Measurements from ENCODE around the gene SQOR.

Gene SQOR

GRCh38 chr15:45634432-45635190 is at the start of gene SQOR:
Gene SQOR (plus strand): TSS chr15:45635029. CDS start chr15:45658924, 23,895 bp downstream.
- Histone ChIP-seq H3K36me3 (ENCODE audit: control insufficient read depth in 2 of 2, insufficient read depth in 2 of 2, low read length in 2 of 2) (no peaks in the 10 kb centered on the region), H3K4me1 (ENCODE audit: control insufficient read depth in 2 of 2, insufficient read depth in 2 of 2, low read length in 2 of 2) (peaks cover 34 to 36% of the 10 kb centered on the region in 2 donors), H3K27ac (ENCODE audit: low read depth in 2 of 2, low read length in 2 of 2) (peak within 1 kb of the TSS; percentile 95 to 98), H3K9ac (ENCODE audit: low read depth in 1 of 2, low read length in 2 of 2) (peak within 1 kb of the TSS; percentile 95 to 98), H3K9me3 (ENCODE audit: control insufficient read depth in 2 of 2, low read length in 2 of 2) (no peaks in the 10 kb centered on the region), H3K4me3 (ENCODE audit: low read length in 2 of 2) (peak within 1 kb of the TSS; percentile 94 to 97), H3K27me3 (ENCODE audit: control insufficient read depth in 2 of 2, insufficient read depth in 2 of 2, low read length in 2 of 2) (no peaks in the 10 kb centered on the region)

- H3K9me3 ChIP-seq (ENCODE audit: control insufficient read depth in 2 of 2, low read length in 2 of 2): no peaks in the 10 kb centered on the region
- no peak overlapping the region for H3K27ac ChIP-seq (ENCODE audit: low read depth in 2 of 2, low read length in 2 of 2)
- no peak overlapping the region for H3K9ac ChIP-seq (ENCODE audit: low read depth in 1 of 2, low read length in 2 of 2)
- H3K4me3 ChIP-seq (ENCODE audit: low read length in 2 of 2): no peak overlapping the region
- H3K27me3 ChIP-seq (ENCODE audit: control insufficient read depth in 2 of 2, insufficient read depth in 2 of 2, low read length in 2 of 2): no peaks in the 10 kb centered on the region
- no peaks in the 10 kb centered on the region for H3K36me3 ChIP-seq (ENCODE audit: control insufficient read depth in 2 of 2, insufficient read depth in 2 of 2, low read length in 2 of 2)
- peaks cover 15 to 24% of the 10 kb centered on the region in 2 donors for H3K4me1 ChIP-seq (ENCODE audit: control insufficient read depth in 2 of 2, insufficient read depth in 2 of 2, low read length in 2 of 2)
Measured at GRCh38 chr15:45585069-45585791, 49.6 kb upstream of the SQOR start.

- Histone ChIP-seq H3K9me3 (ENCODE audit: control insufficient read depth in 2 of 2, low read length in 2 of 2) (no peaks in the 10 kb centered on the region), H3K4me3 (ENCODE audit: low read length in 2 of 2) (peak overlapping the region; percentile 95 to 98), H3K9ac (ENCODE audit: low read depth in 1 of 2, low read length in 2 of 2) (peak overlapping the region; percentile 98 to 99), H3K4me1 (ENCODE audit: control insufficient read depth in 2 of 2, insufficient read depth in 2 of 2, low read length in 2 of 2) (peaks cover 15 to 24% of the 10 kb centered on the region in 2 donors), H3K27ac (ENCODE audit: low read depth in 2 of 2, low read length in 2 of 2) (peak overlapping the region; percentile 99 to 100), H3K36me3 (ENCODE audit: control insufficient read depth in 2 of 2, insufficient read depth in 2 of 2, low read length in 2 of 2) (no peaks in the 10 kb centered on the region), H3K27me3 (ENCODE audit: control insufficient read depth in 2 of 2, insufficient read depth in 2 of 2, low read length in 2 of 2) (no peaks in the 10 kb centered on the region)
Measured at GRCh38 chr15:45586125-45586524, 48.7 kb upstream of the SQOR start.

GRCh38 chr15:45586601-45587094 is 48.2 kb upstream of the SQOR start:
- Histone ChIP-seq H3K27me3 (ENCODE audit: control insufficient read depth in 2 of 2, insufficient read depth in 2 of 2, low read length in 2 of 2) (no peaks in the 10 kb centered on the region), H3K9me3 (ENCODE audit: control insufficient read depth in 2 of 2, low read length in 2 of 2) (no peaks in the 10 kb centered on the region), H3K36me3 (ENCODE audit: control insufficient read depth in 2 of 2, insufficient read depth in 2 of 2, low read length in 2 of 2) (no peaks in the 10 kb centered on the region), H3K27ac (ENCODE audit: low read depth in 2 of 2, low read length in 2 of 2) (peak overlapping the region; percentile 99 to 100), H3K4me1 (ENCODE audit: control insufficient read depth in 2 of 2, insufficient read depth in 2 of 2, low read length in 2 of 2) (peaks cover 15 to 24% of the 10 kb centered on the region in 2 donors), H3K9ac (ENCODE audit: low read depth in 1 of 2, low read length in 2 of 2) (peak overlapping the region; percentile 98 to 99), H3K4me3 (ENCODE audit: low read length in 2 of 2) (peak overlapping the region; percentile 95 to 98)

GRCh38 chr15:45587095-45587862 is 47.5 kb upstream of the SQOR start, which contains the start of gene BLOC1S6:
Gene BLOC1S6 (plus strand): TSS chr15:45587379. CDS start chr15:45587444, 65 bp downstream.
- no peaks in the 10 kb centered on the region for H3K9me3 ChIP-seq (ENCODE audit: control insufficient read depth in 2 of 2, low read length in 2 of 2)

GRCh38 chr15:45587863-45588170 is 47.0 kb upstream of the SQOR start:
- Histone ChIP-seq H3K27me3 (ENCODE audit: control insufficient read depth in 2 of 2, insufficient read depth in 2 of 2, low read length in 2 of 2) (no peaks in the 10 kb centered on the region), H3K36me3 (ENCODE audit: control insufficient read depth in 2 of 2, insufficient read depth in 2 of 2, low read length in 2 of 2) (peaks cover 4 to 7% of the 10 kb centered on the region in 2 donors), H3K4me3 (ENCODE audit: low read length in 2 of 2) (peak overlapping the region; percentile 95 to 98), H3K4me1 (ENCODE audit: control insufficient read depth in 2 of 2, insufficient read depth in 2 of 2, low read length in 2 of 2) (peaks cover 15 to 24% of the 10 kb centered on the region in 2 donors), H3K9me3 (ENCODE audit: control insufficient read depth in 2 of 2, low read length in 2 of 2) (no peaks in the 10 kb centered on the region), H3K9ac (ENCODE audit: low read depth in 1 of 2, low read length in 2 of 2) (peak overlapping the region; percentile 98 to 99), H3K27ac (ENCODE audit: low read depth in 2 of 2, low read length in 2 of 2) (peak overlapping the region; percentile 99 to 100)

More at GRCh38 chr15:45587095-45587862, 47.5 kb upstream of the SQOR start, which contains the start of gene BLOC1S6:
- peaks cover 2 to 4% of the 10 kb centered on the region in 2 donors for H3K36me3 ChIP-seq (ENCODE audit: control insufficient read depth in 2 of 2, insufficient read depth in 2 of 2, low read length in 2 of 2)
- H3K4me1 ChIP-seq (ENCODE audit: control insufficient read depth in 2 of 2, insufficient read depth in 2 of 2, low read length in 2 of 2): peaks cover 15 to 24% of the 10 kb centered on the region in 2 donors
- H3K27ac ChIP-seq (ENCODE audit: low read depth in 2 of 2, low read length in 2 of 2): peak within 1 kb of the TSS; percentile 99 to 100
- H3K27me3 ChIP-seq (ENCODE audit: control insufficient read depth in 2 of 2, insufficient read depth in 2 of 2, low read length in 2 of 2): no peaks in the 10 kb centered on the region
- H3K9ac ChIP-seq (ENCODE audit: low read depth in 1 of 2, low read length in 2 of 2): peak within 1 kb of the TSS; percentile 98 to 99
- peak within 1 kb of the TSS; percentile 95 to 98 for H3K4me3 ChIP-seq (ENCODE audit: low read length in 2 of 2)

GRCh38 chr15:45588219-45588875 is 46.5 kb upstream of the SQOR start:
- Histone ChIP-seq H3K4me3 (ENCODE audit: low read length in 2 of 2) (peak overlapping the region; percentile 95 to 98), H3K4me1 (ENCODE audit: control insufficient read depth in 2 of 2, insufficient read depth in 2 of 2, low read length in 2 of 2) (peaks cover 15 to 24% of the 10 kb centered on the region in 2 donors), H3K27me3 (ENCODE audit: control insufficient read depth in 2 of 2, insufficient read depth in 2 of 2, low read length in 2 of 2) (no peaks in the 10 kb centered on the region), H3K36me3 (ENCODE audit: control insufficient read depth in 2 of 2, insufficient read depth in 2 of 2, low read length in 2 of 2) (peaks cover 4 to 8% of the 10 kb centered on the region in 2 donors), H3K9me3 (ENCODE audit: control insufficient read depth in 2 of 2, low read length in 2 of 2) (no peaks in the 10 kb centered on the region), H3K27ac (ENCODE audit: low read depth in 2 of 2, low read length in 2 of 2) (peak overlapping the region; percentile 99 to 100), H3K9ac (ENCODE audit: low read depth in 1 of 2, low read length in 2 of 2) (peak overlapping the region; percentile 98 to 99)

GRCh38 chr15:45589256-45589655 is 45.6 kb upstream of the SQOR start:
- no peak overlapping the region for H3K9ac ChIP-seq (ENCODE audit: low read depth in 1 of 2, low read length in 2 of 2)
- H3K4me3 ChIP-seq (ENCODE audit: low read length in 2 of 2): peak overlapping the region in 1 of 2 donors; percentile 95
- no peaks in the 10 kb centered on the region for H3K9me3 ChIP-seq (ENCODE audit: control insufficient read depth in 2 of 2, low read length in 2 of 2)
- H3K27ac ChIP-seq (ENCODE audit: low read depth in 2 of 2, low read length in 2 of 2): no peak overlapping the region
- no peaks in the 10 kb centered on the region for H3K27me3 ChIP-seq (ENCODE audit: control insufficient read depth in 2 of 2, insufficient read depth in 2 of 2, low read length in 2 of 2)
- peaks cover 4 to 8% of the 10 kb centered on the region in 2 donors for H3K36me3 ChIP-seq (ENCODE audit: control insufficient read depth in 2 of 2, insufficient read depth in 2 of 2, low read length in 2 of 2)
- H3K4me1 ChIP-seq (ENCODE audit: control insufficient read depth in 2 of 2, insufficient read depth in 2 of 2, low read length in 2 of 2): peaks cover 15 to 24% of the 10 kb centered on the region in 2 donors

- peaks cover 4 to 8% of the 10 kb centered on the region in 2 donors for H3K36me3 ChIP-seq (ENCODE audit: control insufficient read depth in 2 of 2, insufficient read depth in 2 of 2, low read length in 2 of 2)
- H3K27ac ChIP-seq (ENCODE audit: low read depth in 2 of 2, low read length in 2 of 2): no peak overlapping the region
- H3K9me3 ChIP-seq (ENCODE audit: control insufficient read depth in 2 of 2, low read length in 2 of 2): no peaks in the 10 kb centered on the region
- H3K27me3 ChIP-seq (ENCODE audit: control insufficient read depth in 2 of 2, insufficient read depth in 2 of 2, low read length in 2 of 2): no peaks in the 10 kb centered on the region
- H3K9ac ChIP-seq (ENCODE audit: low read depth in 1 of 2, low read length in 2 of 2): no peak overlapping the region
- peaks cover 0 to 2% of the 10 kb centered on the region in 2 donors for H3K4me1 ChIP-seq (ENCODE audit: control insufficient read depth in 2 of 2, insufficient read depth in 2 of 2, low read length in 2 of 2)
- no peak overlapping the region for H3K4me3 ChIP-seq (ENCODE audit: low read length in 2 of 2)
Measured at GRCh38 chr15:45594319-45594718, 40.5 kb upstream of the SQOR start.

Data from mucosa of rectum (tissue), 2 donors.